Common myeloid progenitor, CD34-positive (primary cell): ENCODE results near the gene SERPINA12.

Source experiments
- CTCF ChIA-PET: fragments of 350-600 bp; sonication (Branson Sonifier 250); formaldehyde crosslinking; loops from one replicate; lab custom pipeline; 2021; ENCODE audit warnings: antibody characterized with exemption; lab: Charles Lee
- POLR2A ChIA-PET: fragments of 350-600 bp; sonication (Branson Sonifier 250); formaldehyde crosslinking; loops from one replicate; lab custom pipeline; 2021; ENCODE audit warnings: antibody characterized with exemption; lab: Charles Lee
- DNase-seq, 3 donors: peaks; one replicate each; pipeline versions ENCODE4 v3.0.0 to v3.0.0-alpha.2; 2013
- H3K27ac ChIP-seq, 2 experiments: 1 replicate in 1 of 2; 2 replicates in 1 of 2; pipeline ENCODE4 v1.7.0; 2013; ENCODE audit warnings: inconsistent platforms in 2 of 2, low read length in 2 of 2, mild to moderate bottlenecking in 2 of 2, low read depth in 1 of 2, moderate library complexity in 1 of 2; ENCODE audit not compliant: severe bottlenecking in 2 of 2, insufficient read depth in 1 of 2, poor library complexity in 1 of 2
- H3K27me3 ChIP-seq, 5 experiments: replicated peaks in 2 of 5; 1 replicate in 3 of 5; 2 replicates in 2 of 5; pipeline versions ENCODE4 v1.6.1 to v1.7.0; 2013; ENCODE audit warnings: low read length in 4 of 5, mild to moderate bottlenecking in 2 of 5, moderate library complexity in 2 of 5, inconsistent platforms in 1 of 5; ENCODE audit not compliant: insufficient read depth in 5 of 5, control insufficient read depth in 4 of 5
- H3K36me3 ChIP-seq, 4 experiments: 1 replicate in 2 of 4; 2 replicates in 2 of 4; pipeline versions ENCODE4 v1.6.1 to v1.7.0; 2013; ENCODE audit warnings: low read length in 3 of 4, control low read depth in 1 of 4, mild to moderate bottlenecking in 1 of 4; ENCODE audit not compliant: control insufficient read depth in 4 of 4, insufficient read depth in 4 of 4
- H3K4me1 ChIP-seq, 4 experiments: 1 replicate in 3 of 4; 2 replicates in 1 of 4; pipeline versions ENCODE4 v1.6.1 to v1.7.1; 2013; ENCODE audit warnings: low read length in 3 of 4, mild to moderate bottlenecking in 3 of 4, control low read depth in 1 of 4, inconsistent platforms in 1 of 4, moderate library complexity in 1 of 4; ENCODE audit not compliant: control insufficient read depth in 4 of 4, insufficient read depth in 4 of 4; ENCODE audit errors: control extremely low read depth in 1 of 4
- H3K4me3 ChIP-seq, 7 experiments: 1 replicate in 4 of 7; 2 replicates in 3 of 7; pipeline versions ENCODE4 v1.5.1 to v1.7.0; 2013; ENCODE audit warnings: mild to moderate bottlenecking in 7 of 7, low read length in 6 of 7, moderate library complexity in 6 of 7, inconsistent platforms in 2 of 7, low read depth in 2 of 7, control low read depth in 1 of 7; ENCODE audit not compliant: insufficient read depth in 4 of 7, control insufficient read depth in 1 of 7; ENCODE audit errors: extremely low read depth in 1 of 7
- H3K9me3 ChIP-seq, 5 experiments: 1 replicate in 4 of 5; 2 replicates in 1 of 5; pipeline versions ENCODE4 v1.6.1 to v1.7.1; 2013; ENCODE audit warnings: low read length in 4 of 5, mild to moderate bottlenecking in 2 of 5, inconsistent platforms in 1 of 5, low read depth in 1 of 5, moderate library complexity in 1 of 5; ENCODE audit not compliant: control insufficient read depth in 4 of 5, insufficient read depth in 2 of 5; ENCODE audit errors: control extremely low read depth in 1 of 5
- WGBS: methylation state at CpG from one replicate; pipeline ENCODE4 v1.1.5; 2013; ENCODE audit not compliant: insufficient coverage; 5-methylcytosine and 5-hydroxymethylcytosine counted together

SERPINA12 gene

DNA sequence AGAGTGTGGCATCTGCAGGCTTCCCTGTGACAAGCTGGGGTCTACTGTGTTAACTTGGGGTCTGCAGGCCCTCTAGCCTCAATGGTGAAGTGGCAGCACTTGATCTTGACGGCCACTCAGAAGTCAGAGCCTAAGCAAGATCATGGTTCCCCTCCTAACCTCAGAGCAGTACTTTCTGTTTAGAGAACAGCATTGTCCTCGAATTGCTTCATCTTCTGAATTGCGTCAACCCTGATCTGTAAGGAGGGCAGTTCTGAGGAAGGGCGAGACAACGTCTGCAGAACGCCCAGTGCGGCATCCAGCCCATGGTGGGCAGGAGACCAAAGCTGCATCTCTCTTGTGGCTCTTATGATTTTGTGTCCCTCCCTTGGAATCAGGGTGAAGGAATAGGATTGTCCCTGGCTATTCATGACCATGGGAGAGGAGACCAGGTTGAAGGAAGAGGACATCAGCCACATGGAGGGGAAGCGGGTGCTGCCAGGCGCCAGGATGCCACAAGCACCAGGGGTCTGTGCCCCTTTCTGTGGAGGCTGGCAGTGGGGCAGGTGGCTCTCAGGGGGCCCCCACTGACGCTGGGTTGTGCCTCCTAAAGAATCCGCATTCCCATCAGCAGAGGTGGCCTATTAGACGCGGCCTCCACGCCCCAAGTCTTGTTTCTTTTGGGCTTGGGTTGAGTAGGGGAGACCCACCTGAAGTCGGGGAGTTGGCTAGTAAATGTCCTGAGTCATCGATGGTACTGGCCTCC lies 35.4 kb downstream of the SERPINA12 start:
- Histone ChIP-seq H3K27me3 (peaks cover 0 to 7% (median 0%) of the 10 kb centered on the region in 5 experiments), H3K4me1 (no peaks in the 10 kb centered on the region), H3K4me3 (no peak overlapping the region), H3K36me3 (no peaks in the 10 kb centered on the region), H3K9me3 (peaks cover 0 to 16% (median 7%) of the 10 kb centered on the region in 5 experiments), H3K27ac (no peak overlapping the region)
- no peak for DNase-seq
- 96% methylated on average over 14 of the region's 16 CpGs for WGBS
- CTCF ChIA-PET: no interaction called here
- POLR2A ChIA-PET: no interaction called here

DNA sequence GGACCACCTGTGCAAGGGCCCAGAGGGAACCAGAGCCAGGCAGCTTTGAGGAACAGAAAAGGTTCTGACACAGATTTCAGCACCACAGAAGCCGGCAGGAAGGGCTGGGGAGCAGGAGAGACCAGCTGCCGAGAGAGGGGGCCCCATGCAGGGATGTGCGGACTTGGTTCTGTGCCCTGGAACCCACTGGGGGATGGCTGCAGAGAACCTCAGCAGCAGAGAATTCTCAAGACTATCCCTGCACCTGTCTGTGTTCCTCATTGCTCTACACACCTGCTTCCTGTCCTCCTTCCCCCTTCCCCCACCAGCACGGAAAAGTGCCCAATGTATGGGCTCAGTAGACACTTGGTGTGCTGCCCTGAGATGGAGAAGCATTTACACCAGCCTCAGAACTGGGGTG lies 36.4 kb downstream of the SERPINA12 start:
- DNase-seq: no peak
- Histone ChIP-seq H3K27me3 (peaks cover 0 to 7% (median 0%) of the 10 kb centered on the region in 5 experiments), H3K4me1 (no peaks in the 10 kb centered on the region), H3K4me3 (no peak overlapping the region), H3K9me3 (peaks cover 0 to 11% (median 1%) of the 10 kb centered on the region in 5 experiments), H3K27ac (no peak overlapping the region), H3K36me3 (no peaks in the 10 kb centered on the region)
- ChIA-PET POLR2A (no interaction called here), CTCF (no interaction called here)
- WGBS: 69% methylated on average over 3 of the region's 4 CpGs

DNA sequence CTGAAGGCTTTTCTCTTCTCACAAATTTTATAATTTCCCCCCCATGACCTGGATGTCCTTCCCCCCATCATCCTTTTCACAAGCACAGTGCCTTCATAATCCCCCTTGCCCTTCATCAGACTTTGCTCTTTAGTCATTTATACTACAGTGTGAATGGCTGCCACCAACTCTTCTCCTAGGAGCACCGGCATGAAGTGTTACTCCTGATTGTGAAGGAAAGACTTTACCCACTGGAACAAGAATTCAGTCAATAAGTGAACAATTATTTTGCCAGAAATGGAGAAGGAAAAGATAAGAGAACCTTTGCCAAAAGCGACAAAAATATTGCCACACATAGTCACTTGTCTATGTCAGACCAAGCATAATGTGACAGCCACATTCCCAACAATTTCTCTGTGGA lies 38.2 kb downstream of the SERPINA12 start:
- POLR2A ChIA-PET: no interaction called here
- WGBS: no CpG with 5 or more reads among the region's 2 CpGs
- no peaks in the 10 kb centered on the region for H3K36me3 ChIP-seq
- CTCF ChIA-PET: interaction anchor here (1.4 kb wide), 1 partner anchor 17 kb away, joined by 3 read pairs; no protein-coding TSS in a partner anchor
- H3K27ac ChIP-seq: no peak overlapping the region
- peaks cover 0 to 7% (median 0%) of the 10 kb centered on the region in 5 experiments for H3K27me3 ChIP-seq
- DNase-seq: no peak
- H3K4me1 ChIP-seq: no peaks in the 10 kb centered on the region
- no peak overlapping the region for H3K4me3 ChIP-seq
- H3K9me3 ChIP-seq: peaks cover 0 to 3% (median 0%) of the 10 kb centered on the region in 5 experiments

DNA sequence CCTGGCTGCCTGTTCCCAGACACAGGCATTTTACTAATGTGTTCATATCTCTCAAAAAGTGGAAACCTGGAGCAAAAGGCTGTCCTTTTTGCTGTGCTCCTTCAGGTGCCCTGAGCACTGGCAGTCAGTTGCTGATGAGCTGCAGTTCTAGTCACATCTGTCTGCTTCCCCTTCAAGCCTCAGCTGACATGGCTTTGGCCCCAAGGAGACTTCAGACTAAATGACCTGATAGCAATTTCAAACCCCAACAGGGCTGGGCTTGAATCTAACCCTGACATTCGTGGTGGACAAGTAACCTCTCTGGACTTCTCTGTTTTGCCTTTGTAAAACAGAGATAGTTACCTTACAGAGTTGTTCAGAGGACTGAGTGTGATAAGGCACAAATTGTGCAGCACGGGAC lies 39.0 kb downstream of the SERPINA12 start:
- Histone ChIP-seq H3K36me3 (no peaks in the 10 kb centered on the region), H3K27ac (no peak overlapping the region), H3K4me3 (no peak overlapping the region), H3K27me3 (peaks cover 0 to 6% (median 0%) of the 10 kb centered on the region in 5 experiments), H3K9me3 (peaks cover 0 to 3% (median 0%) of the 10 kb centered on the region in 5 experiments), H3K4me1 (no peaks in the 10 kb centered on the region)
- ChIA-PET POLR2A (no interaction called here), CTCF (interaction anchor here (1.4 to 1.6 kb wide), 2 partner anchors 16 to 17 kb away, joined by 3 read pairs; no protein-coding TSS in a partner anchor)
- WGBS: 82% methylated on average over 1 of the region's 2 CpGs
- no peak for DNase-seq

DNA sequence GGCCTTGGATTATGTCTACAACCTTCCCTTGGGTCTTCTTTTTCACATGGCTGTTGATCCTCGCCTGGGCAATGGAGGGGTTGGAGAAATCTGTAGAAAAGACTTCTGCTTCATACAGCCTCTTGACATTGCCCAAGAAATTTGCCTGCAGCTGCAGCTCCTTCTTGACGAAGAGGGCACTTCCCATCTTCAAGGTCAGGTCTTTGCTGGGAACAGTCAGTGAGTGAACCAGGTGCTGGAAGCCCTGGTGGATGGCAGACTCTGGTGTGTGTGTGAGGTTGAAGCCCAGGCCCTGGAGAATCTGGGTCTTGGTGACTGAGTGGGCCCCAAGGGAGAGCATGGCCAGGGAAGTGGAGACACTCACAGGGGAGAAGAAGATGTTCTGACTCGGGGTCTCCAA lies 40.0 kb downstream of the SERPINA12 start:
- no peak for DNase-seq
- H3K27me3 ChIP-seq: peaks cover 0 to 2% (median 0%) of the 10 kb centered on the region in 5 experiments
- ChIA-PET POLR2A (no interaction called here), CTCF (interaction anchor here (1.0 to 1.6 kb wide), 2 partner anchors 17 to 19 kb away, joined by 3 read pairs; no protein-coding TSS in a partner anchor)
- no peak overlapping the region for H3K4me3 ChIP-seq
- no peak overlapping the region for H3K27ac ChIP-seq
- H3K4me1 ChIP-seq: no peaks in the 10 kb centered on the region
- 100% methylated on average over 1 of the region's 3 CpGs for WGBS
- no peaks in the 10 kb centered on the region for H3K36me3 ChIP-seq
- H3K9me3 ChIP-seq: peaks cover 0 to 12% (median 2%) of the 10 kb centered on the region in 5 experiments

DNA sequence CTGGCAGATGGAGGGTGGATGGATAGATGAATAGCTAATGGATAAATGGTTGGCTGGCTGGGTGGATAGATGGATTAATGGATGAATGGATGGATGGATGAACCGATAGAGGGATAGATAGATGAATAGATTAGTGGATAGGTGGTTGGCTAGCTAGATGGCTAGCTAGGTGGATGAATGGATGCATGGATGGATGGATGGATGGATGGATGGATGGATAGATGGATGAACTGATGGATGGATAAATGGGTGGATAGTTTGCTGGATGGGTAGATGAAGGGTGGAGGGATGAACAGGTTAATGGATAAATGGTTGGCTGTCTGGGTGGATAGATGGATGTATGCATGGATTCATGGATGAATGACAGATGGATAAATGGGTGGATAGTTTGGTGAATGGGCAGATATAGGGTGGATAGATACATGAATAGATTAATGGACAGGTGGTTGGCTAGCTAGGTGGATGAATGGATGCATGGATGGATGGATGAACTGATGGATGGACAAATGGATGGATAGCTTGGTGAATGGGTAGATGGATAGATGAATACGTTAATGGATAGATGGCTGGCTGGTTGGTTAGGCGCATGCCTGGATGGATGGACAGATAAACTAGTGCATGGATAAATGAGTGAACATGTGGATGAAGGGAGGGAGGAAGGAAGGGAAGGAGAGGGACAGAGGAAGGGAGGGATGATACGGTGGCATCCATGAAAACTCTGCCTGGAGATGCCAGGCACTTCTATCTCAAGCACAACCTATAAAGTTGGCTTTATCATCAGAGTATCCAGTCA lies 41.3 kb downstream of the SERPINA12 start:
- ChIA-PET POLR2A (no interaction called here), CTCF (no interaction called here)
- WGBS: 95% methylated on average over 4 of the region's 4 CpGs

More for the DNA sequence above, 41.3 kb downstream of the SERPINA12 start:
- H3K36me3 ChIP-seq: no peaks in the 10 kb centered on the region
- H3K27me3 ChIP-seq: peaks cover 0 to 2% (median 0%) of the 10 kb centered on the region in 5 experiments
- DNase-seq: no peak
- H3K4me3 ChIP-seq: no peak overlapping the region
- H3K27ac ChIP-seq: no peak overlapping the region
- no peaks in the 10 kb centered on the region for H3K4me1 ChIP-seq
- peaks cover 0 to 18% (median 2%) of the 10 kb centered on the region in 5 experiments for H3K9me3 ChIP-seq
